B cell (primary cell): ENCODE results near the gene AMH.

ENCODE experiments used
- CTCF ChIP-seq: fragments of 200-600 bp; IDR thresholded peaks from one replicate; pipeline ENCODE4 v1.8.0; 2022; ENCODE audit warnings: antibody characterized with exemption, mild to moderate bottlenecking
- EZH2 ChIP-seq: IDR thresholded peaks from 2 replicates; pipeline ENCODE4 v1.6.1; 2012; ENCODE audit warnings: borderline replicate concordance, low read depth, mild to moderate bottlenecking, moderate library complexity, low read length; ENCODE audit not compliant: insufficient read depth, poor library complexity, severe bottlenecking

GRCh38 chr19:2274185-2274711 is 25.1 kb downstream of the AMH start:
- no peak for TF ChIP-seq CTCF
- no peak for TF ChIP-seq EZH2
